22Rv1 (cell line): ENCODE data around the gene TNS2.

Source experiments
- ZFX ChIP-seq: fragments of 450-650 bp; IDR thresholded peaks from 2 replicates; pipeline ENCODE4 v1.6.1; 2017; ENCODE audit warnings: antibody characterized with exemption, borderline replicate concordance
- TF ChIP-seq, protein P1 (sequence below): fragments of 450-650 bp; IDR thresholded peaks from 2 replicates; pipeline ENCODE4 v1.5.1; 2017; ENCODE audit warnings: mild to moderate bottlenecking

- TF ChIP-seq, protein P1, sequence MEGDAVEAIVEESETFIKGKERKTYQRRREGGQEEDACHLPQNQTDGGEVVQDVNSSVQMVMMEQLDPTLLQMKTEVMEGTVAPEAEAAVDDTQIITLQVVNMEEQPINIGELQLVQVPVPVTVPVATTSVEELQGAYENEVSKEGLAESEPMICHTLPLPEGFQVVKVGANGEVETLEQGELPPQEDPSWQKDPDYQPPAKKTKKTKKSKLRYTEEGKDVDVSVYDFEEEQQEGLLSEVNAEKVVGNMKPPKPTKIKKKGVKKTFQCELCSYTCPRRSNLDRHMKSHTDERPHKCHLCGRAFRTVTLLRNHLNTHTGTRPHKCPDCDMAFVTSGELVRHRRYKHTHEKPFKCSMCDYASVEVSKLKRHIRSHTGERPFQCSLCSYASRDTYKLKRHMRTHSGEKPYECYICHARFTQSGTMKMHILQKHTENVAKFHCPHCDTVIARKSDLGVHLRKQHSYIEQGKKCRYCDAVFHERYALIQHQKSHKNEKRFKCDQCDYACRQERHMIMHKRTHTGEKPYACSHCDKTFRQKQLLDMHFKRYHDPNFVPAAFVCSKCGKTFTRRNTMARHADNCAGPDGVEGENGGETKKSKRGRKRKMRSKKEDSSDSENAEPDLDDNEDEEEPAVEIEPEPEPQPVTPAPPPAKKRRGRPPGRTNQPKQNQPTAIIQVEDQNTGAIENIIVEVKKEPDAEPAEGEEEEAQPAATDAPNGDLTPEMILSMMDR = no peak
- no peak for TF ChIP-seq ZFX
Observed at GRCh38 chr12:53010955-53011354, 38.9 kb upstream of the TNS2 start.
